Stimulated activated CD4-positive, alpha-beta T cell treated with anti-CD3 and anti-CD28 coated beads, Interleukin-15, amount 100 ng/mL, for 48 hours (primary cell): ENCODE measurements around the gene RHOT2.

Experiments
- DNase-seq, 2 donors: peaks; one replicate each; pipeline ENCODE4 v3.0.0-alpha.2; 2020; ENCODE audit warnings: low read depth in 2 of 2

RHOT2 gene

DNA sequence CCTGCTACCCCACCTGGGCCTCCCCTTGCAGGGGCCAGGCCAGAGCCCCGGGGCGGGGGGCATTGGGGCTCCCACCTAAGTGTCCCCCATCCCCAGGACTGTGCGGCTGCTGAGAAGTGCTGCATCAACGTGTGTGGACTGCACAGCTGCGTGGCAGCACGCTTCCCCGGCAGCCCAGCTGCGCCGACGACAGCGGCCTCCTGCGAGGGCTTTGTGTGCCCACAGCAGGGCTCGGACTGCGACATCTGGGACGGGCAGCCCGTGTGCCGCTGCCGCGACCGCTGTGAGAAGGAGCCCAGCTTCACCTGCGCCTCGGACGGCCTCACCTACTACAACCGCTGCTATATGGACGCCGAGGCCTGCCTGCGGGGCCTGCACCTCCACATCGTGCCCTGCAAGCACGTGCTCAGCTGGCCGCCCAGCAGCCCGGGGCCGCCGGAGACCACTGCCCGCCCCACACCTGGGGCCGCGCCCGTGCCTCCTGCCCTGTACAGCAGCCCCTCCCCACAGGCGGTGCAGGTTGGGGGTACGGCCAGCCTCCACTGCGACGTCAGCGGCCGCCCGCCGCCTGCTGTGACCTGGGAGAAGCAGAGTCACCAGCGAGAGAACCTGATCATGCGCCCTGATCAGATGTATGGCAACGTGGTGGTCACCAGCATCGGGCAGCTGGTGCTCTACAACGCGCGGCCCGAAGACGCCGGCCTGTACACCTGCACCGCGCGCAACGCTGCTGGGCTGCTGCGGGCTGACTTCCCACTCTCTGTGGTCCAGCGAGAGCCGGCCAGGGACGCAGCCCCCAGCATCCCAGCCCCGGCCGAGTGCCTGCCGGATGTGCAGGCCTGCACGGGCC lies 35.2 kb upstream of the RHOT2 start:
- DNase-seq: no peak

- DNase-seq: no peak
Observed at GRCh38 chr16:633336-634050, 34.4 kb upstream of the RHOT2 start.

DNA sequence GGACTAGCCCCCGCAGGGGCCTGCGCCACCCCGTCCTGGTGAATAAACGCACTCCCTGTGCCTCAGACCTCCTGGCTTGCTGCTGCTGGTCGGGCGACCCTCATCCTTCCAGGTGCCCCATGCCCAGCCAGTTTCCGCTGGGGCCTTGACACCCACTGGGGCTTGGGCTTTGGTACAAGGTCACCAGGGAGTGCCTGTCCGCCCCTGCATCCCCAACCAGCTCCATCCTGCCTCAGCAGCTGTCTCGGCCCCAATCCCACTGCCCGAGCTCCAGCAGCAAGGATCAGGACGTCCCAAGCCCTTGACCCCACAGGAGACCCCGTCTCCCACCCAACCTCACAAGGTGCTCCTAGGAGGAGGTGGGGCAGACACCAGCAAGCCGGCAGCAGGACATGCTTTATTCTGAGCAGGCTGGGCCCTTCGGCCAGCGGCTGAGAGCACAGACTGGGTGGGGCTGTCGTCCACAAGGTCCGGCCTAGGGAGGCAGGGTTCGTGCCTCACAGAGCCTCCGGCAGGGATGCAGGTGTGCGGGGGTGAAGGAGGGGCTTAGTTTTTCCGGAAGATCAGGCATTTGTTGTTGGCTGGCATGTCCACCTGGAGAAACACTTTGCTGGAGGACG lies 33.8 kb upstream of the RHOT2 start:
- no peak for DNase-seq

DNA sequence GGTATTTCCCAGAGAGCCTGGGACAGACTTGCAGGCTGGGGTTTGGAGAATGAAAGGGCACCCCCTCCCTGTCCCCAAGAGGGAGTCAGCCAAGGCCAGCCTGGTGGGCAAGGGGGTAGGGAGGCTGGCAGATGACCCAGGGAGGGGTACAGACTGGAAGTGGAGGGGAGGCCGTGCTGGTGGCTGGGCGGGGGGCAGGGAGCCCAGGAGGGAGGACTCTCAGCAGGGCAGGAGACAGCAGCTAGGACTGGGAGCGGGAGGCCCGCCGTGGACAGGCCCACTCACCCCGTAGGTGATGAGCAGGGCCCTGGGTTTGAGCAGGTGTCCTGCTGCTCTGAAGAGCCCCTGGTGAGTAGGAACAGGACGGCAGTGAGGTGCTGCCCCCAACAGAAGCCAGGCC lies 32.9 kb upstream of the RHOT2 start:
- no peak for DNase-seq

GRCh38 chr16:635573-636205 lies 32.2 kb upstream of the RHOT2 start:
- DNase-seq: no peak

GRCh38 chr16:636206-637080 lies 31.5 kb upstream of the RHOT2 start, which contains the start of gene METTL26:
Gene METTL26 (minus strand): TSS chr16:636305. CDS start chr16:636290, 15 bp downstream.
- DNase-seq: peak; percentile 88

DNA sequence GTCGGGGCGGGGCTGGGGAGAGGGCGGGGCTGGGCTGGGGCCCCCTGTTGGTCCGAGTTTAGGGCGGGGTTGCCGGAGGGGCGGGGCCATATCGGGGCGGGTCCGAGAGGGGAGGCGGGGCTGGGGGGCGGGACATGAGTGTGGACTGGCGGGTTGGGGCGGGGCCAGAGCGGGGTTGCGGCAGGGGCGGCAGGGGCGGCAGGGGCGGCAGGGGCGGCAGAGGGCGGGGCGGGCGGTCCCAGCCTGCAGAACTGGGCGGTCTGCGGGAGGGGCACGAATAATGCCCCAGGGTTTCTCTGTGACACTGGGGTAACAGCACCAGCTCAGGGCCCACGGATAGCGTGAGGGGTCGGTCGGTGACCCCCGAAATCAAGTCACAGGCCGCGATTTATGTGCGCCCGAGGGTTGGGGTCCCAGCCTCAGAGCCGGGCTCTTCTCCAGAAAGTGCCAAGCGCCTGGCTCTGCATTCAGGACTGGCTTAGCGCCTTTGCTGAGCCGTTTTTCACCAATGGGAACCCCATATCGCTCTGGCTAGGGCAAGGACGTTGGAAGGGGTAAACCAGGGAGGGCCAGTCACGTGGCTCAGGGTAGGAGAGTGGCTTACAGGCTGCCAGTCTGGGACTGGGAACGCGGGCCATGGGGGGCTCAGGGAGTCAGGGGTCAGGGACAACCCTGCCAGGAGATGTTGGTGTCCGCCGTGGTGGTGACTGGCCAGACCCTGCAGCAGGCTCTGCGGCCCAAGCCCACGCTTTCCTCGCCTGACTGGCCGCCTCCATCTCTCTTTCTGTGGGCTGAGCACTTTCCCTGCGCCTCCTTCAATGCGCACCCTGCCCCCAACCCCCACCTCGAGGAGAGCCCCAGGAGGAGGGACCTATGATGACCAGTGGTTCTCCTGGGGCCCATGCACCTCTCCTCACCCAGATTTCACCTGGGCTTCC lies 30.6 kb upstream of the RHOT2 start:
- DNase-seq: peak; percentile 87

GRCh38 chr16:638034-638543 lies 29.8 kb upstream of the RHOT2 start:
- no peak for DNase-seq

- no peak for DNase-seq
Observed at GRCh38 chr16:638836-639235, 29.1 kb upstream of the RHOT2 start.

GRCh38 chr16:640614-641013 lies 27.3 kb upstream of the RHOT2 start:
- DNase-seq: no peak

- peak in 1 of 2 donors; percentile 70 for DNase-seq
Observed at GRCh38 chr16:641326-642188, 26.4 kb upstream of the RHOT2 start, which contains the start of gene MCRIP2. Gene MCRIP2 (plus strand): TSS chr16:641828. CDS start chr16:641992, 164 bp downstream.

GRCh38 chr16:642189-643049 lies 25.5 kb upstream of the RHOT2 start:
- DNase-seq: no peak

DNA sequence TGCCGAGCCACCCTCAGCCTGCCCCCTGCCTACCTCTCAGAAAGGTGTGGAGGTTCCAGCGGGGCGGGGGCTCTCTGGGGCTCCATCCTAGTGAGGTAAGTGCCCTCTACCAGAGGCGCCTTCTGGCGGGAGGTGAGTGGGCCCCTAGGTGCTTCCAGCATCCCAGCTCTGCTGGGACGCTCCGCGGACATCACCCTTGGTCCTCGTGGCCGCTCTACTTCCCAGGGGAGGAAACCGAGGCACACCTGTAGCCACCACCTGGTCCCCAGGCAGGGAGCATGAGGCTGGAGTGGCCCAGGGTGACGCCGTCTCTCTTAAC lies 24.9 kb upstream of the RHOT2 start:
- DNase-seq: no peak

DNA sequence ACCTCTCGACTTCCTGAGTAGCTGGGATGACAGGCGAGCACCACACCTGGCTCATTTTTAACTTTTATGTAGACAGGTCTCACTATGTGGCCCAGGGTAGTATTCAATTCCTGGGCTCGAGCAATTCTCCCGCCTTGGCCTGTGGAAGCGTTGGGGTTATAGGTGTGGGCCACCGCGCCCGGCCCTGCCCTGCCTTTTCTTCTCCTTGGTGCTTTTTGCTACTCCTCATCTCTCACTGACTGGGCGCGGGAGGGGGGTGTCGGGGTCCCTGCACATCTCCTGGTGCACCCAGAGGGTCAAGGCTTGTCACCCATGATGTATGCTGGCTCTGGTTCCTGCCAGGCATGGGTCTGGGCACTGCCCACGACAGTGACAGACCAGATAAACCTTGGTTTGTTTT lies 23.4 kb upstream of the RHOT2 start:
- DNase-seq: no peak

DNA sequence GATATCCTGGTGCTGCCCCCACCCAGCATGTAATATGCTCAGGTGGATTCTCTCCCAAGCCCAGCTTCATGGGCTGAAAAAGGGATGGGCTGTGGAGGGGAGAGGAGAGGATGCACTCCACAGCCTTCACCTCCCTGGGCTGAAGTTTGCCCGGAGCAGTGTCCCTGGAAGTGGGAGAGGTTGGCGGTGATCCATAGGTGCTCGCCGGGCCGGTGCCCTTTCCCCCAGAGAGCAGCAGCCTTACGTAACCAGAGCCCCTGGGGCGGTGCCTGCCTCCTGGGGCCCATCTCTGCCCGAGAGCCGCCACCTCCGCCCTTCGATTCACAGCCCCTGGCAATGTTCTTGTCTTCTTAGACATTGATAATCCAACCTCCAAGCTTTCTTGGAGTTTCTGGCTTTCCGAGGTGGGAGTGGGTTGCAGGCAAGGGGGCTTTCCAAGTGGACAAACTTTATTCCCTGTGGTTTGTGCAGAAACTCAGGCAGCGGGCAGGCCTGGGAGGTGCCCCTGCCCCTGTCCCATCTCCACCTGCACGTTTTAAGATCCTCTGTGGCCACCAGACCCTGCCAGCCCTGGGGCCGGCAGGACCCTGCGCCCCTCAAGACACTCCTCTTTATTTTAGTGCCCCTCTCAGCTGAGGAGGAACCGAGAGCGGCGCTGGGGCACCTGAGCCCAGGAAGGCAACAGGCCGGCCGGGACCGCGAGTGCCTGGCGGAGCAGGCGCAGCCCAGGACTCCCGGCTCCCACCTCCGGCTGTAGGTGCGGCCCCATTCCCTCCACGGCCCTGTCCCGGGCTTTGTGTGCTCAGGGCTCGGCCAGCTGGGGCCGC lies 21.9 kb upstream of the RHOT2 start:
- no peak for DNase-seq

GRCh38 chr16:646679-647172 lies 21.2 kb upstream of the RHOT2 start:
- DNase-seq: no peak
